GM21390 (cell line): ENCODE results near the gene PNLIPRP3.
"Not testable (repeated sequence)": the region's sequence is repeated elsewhere in the genome, so short reads cannot be mapped to it uniquely, and the experiment has no call there.

Experiments
- ATAC-seq: cut with Tn5 transposase; IDR thresholded peaks from one replicate; pipeline ENCODE4 v1.9.1; 2021; ENCODE audit not compliant: unreplicated experiment

The PNLIPRP3 gene

GRCh38 chr10:116427671-116428070 is at the start of gene PNLIPRP3:
Gene PNLIPRP3 (plus strand): TSS chr10:116427847. CDS start chr10:116428013, 166 bp downstream.
- ATAC-seq: no peak

GRCh38 chr10:116382290-116382689 is 45.4 kb upstream of the PNLIPRP3 start:
- no peak for ATAC-seq

- ATAC-seq: no peak
Measured at GRCh38 chr10:116385311-116385710, 42.3 kb upstream of the PNLIPRP3 start.

GRCh38 chr10:116385994-116386809 is 41.4 kb upstream of the PNLIPRP3 start:
- peak; percentile 50 for ATAC-seq

GRCh38 chr10:116393246-116393831 is 34.3 kb upstream of the PNLIPRP3 start:
- not testable (repeated sequence) for ATAC-seq

- ATAC-seq: no peak
Measured at GRCh38 chr10:116395223-116395985, 32.2 kb upstream of the PNLIPRP3 start.

GRCh38 chr10:116398224-116398623 is 29.4 kb upstream of the PNLIPRP3 start:
- no peak for ATAC-seq

GRCh38 chr10:116402858-116403257 is 24.8 kb upstream of the PNLIPRP3 start:
- no peak for ATAC-seq

- ATAC-seq: no peak
Measured at GRCh38 chr10:116403740-116404250, 23.9 kb upstream of the PNLIPRP3 start.

- peak; percentile 68 for ATAC-seq
Measured at GRCh38 chr10:116408719-116409118, 18.9 kb upstream of the PNLIPRP3 start.

- ATAC-seq: no peak
Measured at GRCh38 chr10:116410351-116410750, 17.3 kb upstream of the PNLIPRP3 start.

GRCh38 chr10:116417821-116418220 is 9.8 kb upstream of the PNLIPRP3 start:
- no peak for ATAC-seq

GRCh38 chr10:116418389-116418788 is 9.3 kb upstream of the PNLIPRP3 start:
- ATAC-seq: no peak

GRCh38 chr10:116421815-116422214 is 5.8 kb upstream of the PNLIPRP3 start:
- no peak for ATAC-seq

GRCh38 chr10:116429288-116429977 is 1.8 kb downstream of the PNLIPRP3 start:
- no peak for ATAC-seq

GRCh38 chr10:116430288-116430687 is 2.6 kb downstream of the PNLIPRP3 start:
- ATAC-seq: no peak

- no peak for ATAC-seq
Measured at GRCh38 chr10:116431598-116431997, 4.0 kb downstream of the PNLIPRP3 start.

- no peak for ATAC-seq
Measured at GRCh38 chr10:116437076-116437692, 9.5 kb downstream of the PNLIPRP3 start.

GRCh38 chr10:116440330-116441030 is 12.8 kb downstream of the PNLIPRP3 start:
- ATAC-seq: no peak
